Measurements from ENCODE around the gene TRIM26. TPM values are rescaled to one million over a fixed set of nuclear protein-coding genes. Genes with fewer than 3 reads are reported as not detected.
"Not testable (repeated sequence)": the region's sequence is repeated elsewhere in the genome, so short reads cannot be mapped to it uniquely, and the experiment has no call there.

Gene TRIM26
- total RNA-seq: 24.2 TPM
- long read RNA-seq, partial matches to known transcripts: 11 of 29 reads
- long read RNA-seq, other reads (novel, unspliced or antisense): 14 of 29 reads

- DNase-seq (ENCODE audit: low spot score): peak; percentile 98
- intact Hi-C loops (cut with DNase I): loop anchor here (5.0 kb wide), 1 partner anchor 114 kb away; the partner anchor contains the start of gene TRIM39
These were observed at the start of gene TRIM26 for GRCh38 chr6:30212865-30213666. Gene TRIM26, minus strand, starts transcription at chr6:30213406. Its CDS starts 14,303 bp downstream, at chr6:30199103.

GRCh38 chr6:30260036-30260504 is 46.9 kb upstream of the TRIM26 start:
- no peak for DNase-seq (ENCODE audit: low spot score)
- intact Hi-C loops (cut with DNase I): no loop called here

- peak; percentile 83 for DNase-seq (ENCODE audit: low spot score)
- intact Hi-C loops (cut with DNase I): no loop called here
These were observed 46.2 kb upstream of the TRIM26 start for GRCh38 chr6:30259140-30260035.

- intact Hi-C loops (cut with DNase I): no loop called here
- no peak for DNase-seq (ENCODE audit: low spot score)
These were observed 45.0 kb upstream of the TRIM26 start for GRCh38 chr6:30258204-30258603.

GRCh38 chr6:30252417-30252816 is 39.2 kb upstream of the TRIM26 start:
- DNase-seq (ENCODE audit: low spot score); intact Hi-C loops (cut with DNase I): not testable (repeated sequence)

- intact Hi-C loops (cut with DNase I): no loop called here
- no peak for DNase-seq (ENCODE audit: low spot score)
These were observed 31.4 kb upstream of the TRIM26 start for GRCh38 chr6:30244560-30244959.

- no peak for DNase-seq (ENCODE audit: low spot score)
- intact Hi-C loops (cut with DNase I): no loop called here
These were observed 25.1 kb upstream of the TRIM26 start for GRCh38 chr6:30238178-30238795.

- DNase-seq (ENCODE audit: low spot score): no peak
- intact Hi-C loops (cut with DNase I): no loop called here
These were observed 21.1 kb upstream of the TRIM26 start for GRCh38 chr6:30234356-30234755.

- intact Hi-C loops (cut with DNase I): no loop called here
- no peak for DNase-seq (ENCODE audit: low spot score)
These were observed 17.9 kb upstream of the TRIM26 start for GRCh38 chr6:30231067-30231466.

GRCh38 chr6:30227763-30228487 is 14.7 kb upstream of the TRIM26 start:
- intact Hi-C loops (cut with DNase I): no loop called here
- no peak for DNase-seq (ENCODE audit: low spot score)

- DNase-seq (ENCODE audit: low spot score): no peak
- intact Hi-C loops (cut with DNase I): no loop called here
These were observed 14.1 kb upstream of the TRIM26 start for GRCh38 chr6:30227242-30227722.

GRCh38 chr6:30223339-30223738 is 10.1 kb upstream of the TRIM26 start:
- intact Hi-C loops (cut with DNase I): no loop called here
- DNase-seq (ENCODE audit: low spot score): no peak

- DNase-seq (ENCODE audit: low spot score); intact Hi-C loops (cut with DNase I): not testable (repeated sequence)
These were observed 8.8 kb upstream of the TRIM26 start for GRCh38 chr6:30221956-30222355.

- intact Hi-C loops (cut with DNase I); DNase-seq (ENCODE audit: low spot score): not testable (repeated sequence)
These were observed 8.2 kb upstream of the TRIM26 start for GRCh38 chr6:30221395-30221794.

- intact Hi-C loops (cut with DNase I): loop anchor here (5.0 kb wide), 1 partner anchor 178 kb away; no protein-coding TSS in a partner anchor
- DNase-seq (ENCODE audit: low spot score): no peak
These were observed 6.0 kb upstream of the TRIM26 start for GRCh38 chr6:30219244-30219643.

- DNase-seq (ENCODE audit: low spot score): no peak
- intact Hi-C loops (cut with DNase I): loop anchor here (5.0 kb wide), 1 partner anchor 181 kb away; no protein-coding TSS in a partner anchor
These were observed 2.9 kb upstream of the TRIM26 start for GRCh38 chr6:30216096-30216495.

- intact Hi-C loops (cut with DNase I): loop anchor here (5.0 kb wide), 1 partner anchor 113 kb away; the partner anchor contains the start of gene TRIM39
- no peak for DNase-seq (ENCODE audit: low spot score)
These were observed 1.4 kb upstream of the TRIM26 start for GRCh38 chr6:30214657-30214982.

GRCh38 chr6:30213957-30214656 is 901 bp upstream of the TRIM26 start:
- peak; percentile 94 for DNase-seq (ENCODE audit: low spot score)
- intact Hi-C loops (cut with DNase I): loop anchor here (5.0 kb wide), 1 partner anchor 113 kb away; the partner anchor contains the start of gene TRIM39

Data from cardiac septum (tissue), 1 donor.